HEK293 (cell line): ENCODE measurements around the gene KCNQ1.
A peak's percentile ranks its signal among the peaks of the same experiment; 100 is the strongest.

Experiments
- BCL6B ChIP-seq: fragments of 450-650 bp; formaldehyde crosslinking; IDR thresholded peaks from 2 replicates; pipeline ENCODE4 v1.5.1; 2017; ENCODE audit warnings: missing biosample characterization, missing genetic modification characterization
- KLF8 ChIP-seq: fragments of 450-650 bp; formaldehyde crosslinking; IDR thresholded peaks from 2 replicates; pipeline ENCODE4 v1.5.1; 2016; ENCODE audit warnings: missing biosample characterization, missing genetic modification characterization
- MEIS1 ChIP-seq: sonication (generic); formaldehyde crosslinking; IDR thresholded peaks from 2 replicates; pipeline ENCODE4 v1.8.1; 2022; ENCODE audit warnings: missing genetic modification reagents, mild to moderate bottlenecking, borderline replicate concordance
- SALL2 ChIP-seq: fragments of 450-650 bp; formaldehyde crosslinking; IDR thresholded peaks from 2 replicates; pipeline ENCODE4 v1.5.0; 2017; ENCODE audit warnings: missing biosample characterization, mild to moderate bottlenecking, missing genetic modification characterization, borderline replicate concordance
- TCF7L2 ChIP-seq: IDR thresholded peaks from 2 replicates; pipeline ENCODE4 v1.6.1; 2011; ENCODE audit warnings: low read depth, mild to moderate bottlenecking, inconsistent platforms, low read length, moderate library complexity, borderline replicate concordance
- TSHZ1 ChIP-seq: fragments of 450-650 bp; formaldehyde crosslinking; IDR thresholded peaks from 2 replicates; pipeline ENCODE4 v1.5.1; 2016; ENCODE audit warnings: missing biosample characterization, missing genetic modification characterization, borderline replicate concordance
- ZBTB44 ChIP-seq: fragments of 450-650 bp; IDR thresholded peaks from 2 replicates; pipeline ENCODE4 v1.5.1; 2018; ENCODE audit warnings: missing biosample characterization, mild to moderate bottlenecking, missing genetic modification characterization
- ZFP3 ChIP-seq: fragments of 450-650 bp; formaldehyde crosslinking; IDR thresholded peaks from 2 replicates; pipeline ENCODE4 v1.5.1; 2016; ENCODE audit warnings: low read depth, missing biosample characterization, missing genetic modification characterization
- ZNF155 ChIP-seq: fragments of 450-650 bp; formaldehyde crosslinking; IDR thresholded peaks from 2 replicates; pipeline ENCODE4 v1.5.1; 2016; ENCODE audit warnings: missing biosample characterization, missing genetic modification characterization
- ZNF223 ChIP-seq: fragments of 450-650 bp; formaldehyde crosslinking; IDR thresholded peaks from 2 replicates; pipeline ENCODE4 v1.5.1; 2016; ENCODE audit warnings: missing biosample characterization, missing genetic modification characterization
- ZNF248 ChIP-seq: fragments of 450-650 bp; formaldehyde crosslinking; IDR thresholded peaks from 2 replicates; pipeline ENCODE4 v1.5.1; 2017; ENCODE audit warnings: missing biosample characterization, missing genetic modification characterization
- ZNF266 ChIP-seq: fragments of 450-650 bp; formaldehyde crosslinking; IDR thresholded peaks from 2 replicates; pipeline ENCODE4 v1.5.1; 2016; ENCODE audit warnings: missing biosample characterization, missing genetic modification characterization, low read depth
- ZNF302 ChIP-seq: fragments of 450-650 bp; formaldehyde crosslinking; IDR thresholded peaks from 2 replicates; pipeline ENCODE4 v1.5.1; 2016; ENCODE audit warnings: missing biosample characterization, missing genetic modification characterization, low read depth
- ZNF335 ChIP-seq: fragments of 450-650 bp; formaldehyde crosslinking; conservative IDR thresholded peaks from 2 replicates; pipeline ENCODE4 v1.5.1; 2016; ENCODE audit warnings: missing biosample characterization, missing genetic modification characterization
- ZNF37A ChIP-seq: fragments of 450-650 bp; IDR thresholded peaks from 2 replicates; pipeline ENCODE4 v1.5.1; 2018; ENCODE audit warnings: missing biosample characterization, missing genetic modification characterization
- ZNF514 ChIP-seq: fragments of 450-650 bp; formaldehyde crosslinking; IDR thresholded peaks from 2 replicates; pipeline ENCODE4 v1.5.1; 2016; ENCODE audit warnings: missing biosample characterization, missing genetic modification characterization
- ZNF610 ChIP-seq: fragments of 450-650 bp; formaldehyde crosslinking; IDR thresholded peaks from 2 replicates; pipeline ENCODE4 v1.5.1; 2016; ENCODE audit warnings: missing biosample characterization, missing genetic modification characterization, borderline replicate concordance
- ZNF623 ChIP-seq: fragments of 450-650 bp; formaldehyde crosslinking; IDR thresholded peaks from 2 replicates; pipeline ENCODE4 v1.5.1; 2016; ENCODE audit warnings: missing biosample characterization, missing genetic modification characterization
- ZNF701 ChIP-seq: fragments of 450-650 bp; formaldehyde crosslinking; IDR thresholded peaks from 2 replicates; pipeline ENCODE4 v1.5.1; 2016; ENCODE audit warnings: missing biosample characterization, missing genetic modification characterization
- ZNF837 ChIP-seq: fragments of 450-650 bp; formaldehyde crosslinking; IDR thresholded peaks from 2 replicates; pipeline ENCODE4 v1.5.1; 2016; ENCODE audit warnings: missing biosample characterization, missing genetic modification characterization
- ZSCAN18 ChIP-seq: fragments of 450-650 bp; formaldehyde crosslinking; IDR thresholded peaks from 2 replicates; pipeline ENCODE4 v1.5.1; 2016; ENCODE audit warnings: missing biosample characterization, missing genetic modification characterization
- ZSCAN23 ChIP-seq: fragments of 450-650 bp; formaldehyde crosslinking; IDR thresholded peaks from 2 replicates; pipeline ENCODE4 v1.5.1; 2016; ENCODE audit warnings: missing biosample characterization, missing genetic modification characterization
- ZXDB ChIP-seq: fragments of 450-650 bp; formaldehyde crosslinking; IDR thresholded peaks from 2 replicates; pipeline ENCODE4 v1.5.1; 2016; ENCODE audit warnings: missing biosample characterization, missing genetic modification characterization
- TF ChIP-seq, protein P1 (sequence below): fragments of 450-650 bp; formaldehyde crosslinking; IDR thresholded peaks from 2 replicates; pipeline ENCODE4 v1.5.1; 2016; ENCODE audit warnings: missing biosample characterization, missing genetic modification characterization
- TF ChIP-seq, protein P2 (sequence below): fragments of 450-650 bp; formaldehyde crosslinking; IDR thresholded peaks from 2 replicates; pipeline ENCODE4 v1.5.1; 2016; ENCODE audit warnings: missing biosample characterization, missing genetic modification characterization

Gene KCNQ1

GRCh38 chr11:2532704-2533586, 88.1 kb downstream of the KCNQ1 start (continued):
- no peak for TF ChIP-seq TSHZ1
- no peak for TF ChIP-seq ZNF266 (tag by site-specific recombination)
- no peak for TF ChIP-seq BCL6B
- no peak for TF ChIP-seq ZNF248 (tag by site-specific recombination)
- no peak for TF ChIP-seq ZNF701 (tag by site-specific recombination)
- no peak for TF ChIP-seq ZNF223
- no peak for TF ChIP-seq SALL2 (tag by site-specific recombination)
- no peak for TF ChIP-seq ZSCAN23 (tag by site-specific recombination)
- TF ChIP-seq ZNF335 = 0 out of 2 replicates have a peak, but pooled peaks have one; percentile 18
- TF ChIP-seq ZNF623 (tag by site-specific recombination) = no peak
- TF ChIP-seq, protein P1, sequence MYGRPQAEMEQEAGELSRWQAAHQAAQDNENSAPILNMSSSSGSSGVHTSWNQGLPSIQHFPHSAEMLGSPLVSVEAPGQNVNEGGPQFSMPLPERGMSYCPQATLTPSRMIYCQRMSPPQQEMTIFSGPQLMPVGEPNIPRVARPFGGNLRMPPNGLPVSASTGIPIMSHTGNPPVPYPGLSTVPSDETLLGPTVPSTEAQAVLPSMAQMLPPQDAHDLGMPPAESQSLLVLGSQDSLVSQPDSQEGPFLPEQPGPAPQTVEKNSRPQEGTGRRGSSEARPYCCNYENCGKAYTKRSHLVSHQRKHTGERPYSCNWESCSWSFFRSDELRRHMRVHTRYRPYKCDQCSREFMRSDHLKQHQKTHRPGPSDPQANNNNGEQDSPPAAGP (tag by site-specific recombination) = peak; percentile 57; the same call in 1 of the 2 replicates
- TF ChIP-seq, protein P2, sequence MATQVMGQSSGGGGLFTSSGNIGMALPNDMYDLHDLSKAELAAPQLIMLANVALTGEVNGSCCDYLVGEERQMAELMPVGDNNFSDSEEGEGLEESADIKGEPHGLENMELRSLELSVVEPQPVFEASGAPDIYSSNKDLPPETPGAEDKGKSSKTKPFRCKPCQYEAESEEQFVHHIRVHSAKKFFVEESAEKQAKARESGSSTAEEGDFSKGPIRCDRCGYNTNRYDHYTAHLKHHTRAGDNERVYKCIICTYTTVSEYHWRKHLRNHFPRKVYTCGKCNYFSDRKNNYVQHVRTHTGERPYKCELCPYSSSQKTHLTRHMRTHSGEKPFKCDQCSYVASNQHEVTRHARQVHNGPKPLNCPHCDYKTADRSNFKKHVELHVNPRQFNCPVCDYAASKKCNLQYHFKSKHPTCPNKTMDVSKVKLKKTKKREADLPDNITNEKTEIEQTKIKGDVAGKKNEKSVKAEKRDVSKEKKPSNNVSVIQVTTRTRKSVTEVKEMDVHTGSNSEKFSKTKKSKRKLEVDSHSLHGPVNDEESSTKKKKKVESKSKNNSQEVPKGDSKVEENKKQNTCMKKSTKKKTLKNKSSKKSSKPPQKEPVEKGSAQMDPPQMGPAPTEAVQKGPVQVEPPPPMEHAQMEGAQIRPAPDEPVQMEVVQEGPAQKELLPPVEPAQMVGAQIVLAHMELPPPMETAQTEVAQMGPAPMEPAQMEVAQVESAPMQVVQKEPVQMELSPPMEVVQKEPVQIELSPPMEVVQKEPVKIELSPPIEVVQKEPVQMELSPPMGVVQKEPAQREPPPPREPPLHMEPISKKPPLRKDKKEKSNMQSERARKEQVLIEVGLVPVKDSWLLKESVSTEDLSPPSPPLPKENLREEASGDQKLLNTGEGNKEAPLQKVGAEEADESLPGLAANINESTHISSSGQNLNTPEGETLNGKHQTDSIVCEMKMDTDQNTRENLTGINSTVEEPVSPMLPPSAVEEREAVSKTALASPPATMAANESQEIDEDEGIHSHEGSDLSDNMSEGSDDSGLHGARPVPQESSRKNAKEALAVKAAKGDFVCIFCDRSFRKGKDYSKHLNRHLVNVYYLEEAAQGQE (tag by site-specific recombination) = no peak
- no peak for TF ChIP-seq ZNF837 (tag by site-specific recombination)
- no peak for TF ChIP-seq TCF7L2
- no peak for TF ChIP-seq ZNF155 (tag by site-specific recombination)
- no peak for TF ChIP-seq ZBTB44
- TF ChIP-seq ZXDB = 0 out of 2 replicates have a peak, but pooled peaks have one; percentile 35
- TF ChIP-seq MEIS1 (CRISPR knock-in tag) = no peak
- TF ChIP-seq KLF8 (tag by site-specific recombination) = peak; percentile 60; the same call in 1 of the 2 replicates
- no peak for TF ChIP-seq ZNF514 (tag by site-specific recombination)
- no peak for TF ChIP-seq ZNF37A (tag by site-specific recombination)
- TF ChIP-seq ZSCAN18 = no peak
- TF ChIP-seq ZNF302 (tag by site-specific recombination) = no peak
- no peak for TF ChIP-seq ZFP3 (tag by site-specific recombination)
- TF ChIP-seq ZNF610 (tag by site-specific recombination) = no peak
